Colonic mucosa (tissue), 4 donors: Measurements from ENCODE around the gene CCDC150. TPM values are rescaled to one million over a fixed set of nuclear protein-coding genes. Genes with fewer than 3 reads are reported as not detected.
"Not testable (repeated sequence)": the region's sequence is repeated elsewhere in the genome, so short reads cannot be mapped to it uniquely, and the experiment has no call there.

Experiments
- DNase-seq: peaks from one replicate; pipeline ENCODE4 v3.0.0-alpha.2; 2020
- H3K27ac ChIP-seq: fragments of 200-600 bp; one replicate; pipeline ENCODE4 v1.8.0; 2021
- H3K27me3 ChIP-seq: fragments of 200-600 bp; one replicate; pipeline ENCODE4 v1.8.0; 2021
- H3K36me3 ChIP-seq: fragments of 200-600 bp; one replicate; pipeline ENCODE4 v1.8.0; 2021
- H3K4me1 ChIP-seq: fragments of 200-600 bp; one replicate; pipeline ENCODE4 v1.8.0; 2021; ENCODE audit warnings: mild to moderate bottlenecking
- H3K4me3 ChIP-seq: fragments of 200-600 bp; one replicate; pipeline ENCODE4 v1.8.0; 2021
- H3K9ac ChIP-seq, 2 donors: one replicate each; pipeline ENCODE4 v1.7.0; 2013; ENCODE audit warnings: control low read depth in 2 of 2, low read depth in 2 of 2, low read length in 2 of 2
- H3K9me3 ChIP-seq: fragments of 200-600 bp; one replicate; pipeline ENCODE4 v1.8.0; 2021
- intact Hi-C: fragments of 100-400 bp; cut with DNase I; formaldehyde crosslinking; loops from one replicate; pipeline ENCODE4 v1.14.1; 2022
- total RNA-seq, 2 donors: library from RNA; stranded (reverse); fragmentation: NEBNext Ultra II Directional in 1 of 2; extraction: Animal tissue kit (Norgen Biotek cat#: 25700) in 1 of 2; gene quantifications; one replicate each; pipeline ENCODE4 v1.2.1, GENCODE V29; 2021
- TF ChIP-seq, protein P1 (sequence below): fragments of 200-600 bp; IDR thresholded peaks from one replicate; pipeline ENCODE4 v1.8.0; 2022; ENCODE audit warnings: antibody characterized with exemption, mild to moderate bottlenecking
- donor health status: healthy.
- donor health status: DM: no; HTN: no; CAD: no.
- donor health status: DM: no; HTN: no; CAD: no.

The CCDC150 gene
- total RNA-seq, 2 donors from 2014 or later, result 3.8 to 10.3 TPM

DNA sequence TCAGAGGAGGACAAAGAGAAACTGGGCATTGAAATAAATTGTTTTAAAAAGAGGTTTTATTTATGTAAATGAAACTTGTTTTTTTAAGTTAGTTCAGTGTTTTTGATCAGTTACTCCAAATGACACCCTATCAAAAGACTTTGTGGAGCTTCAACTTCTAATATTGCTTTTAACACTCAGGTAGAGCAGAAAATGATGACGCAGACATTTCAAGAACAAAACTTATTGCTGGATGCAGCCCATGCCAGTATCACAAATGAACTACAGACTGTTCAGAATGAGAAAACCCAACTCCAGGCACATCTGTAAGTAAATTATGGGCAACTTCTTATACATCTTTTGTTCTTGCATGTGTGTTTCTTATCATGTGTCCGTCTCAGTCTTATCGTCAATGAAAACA lies 36.4 kb downstream of the CCDC150 start:
- Histone ChIP-seq H3K36me3 (no peaks in the 10 kb centered on the region), H3K9ac (no peak overlapping the region), H3K9me3 (no peaks in the 10 kb centered on the region), H3K4me3 (no peak overlapping the region), H3K27ac (no peak overlapping the region), H3K4me1 (no peaks in the 10 kb centered on the region), H3K27me3 (no peaks in the 10 kb centered on the region)
- no peak for DNase-seq
- TF ChIP-seq, protein P1, sequence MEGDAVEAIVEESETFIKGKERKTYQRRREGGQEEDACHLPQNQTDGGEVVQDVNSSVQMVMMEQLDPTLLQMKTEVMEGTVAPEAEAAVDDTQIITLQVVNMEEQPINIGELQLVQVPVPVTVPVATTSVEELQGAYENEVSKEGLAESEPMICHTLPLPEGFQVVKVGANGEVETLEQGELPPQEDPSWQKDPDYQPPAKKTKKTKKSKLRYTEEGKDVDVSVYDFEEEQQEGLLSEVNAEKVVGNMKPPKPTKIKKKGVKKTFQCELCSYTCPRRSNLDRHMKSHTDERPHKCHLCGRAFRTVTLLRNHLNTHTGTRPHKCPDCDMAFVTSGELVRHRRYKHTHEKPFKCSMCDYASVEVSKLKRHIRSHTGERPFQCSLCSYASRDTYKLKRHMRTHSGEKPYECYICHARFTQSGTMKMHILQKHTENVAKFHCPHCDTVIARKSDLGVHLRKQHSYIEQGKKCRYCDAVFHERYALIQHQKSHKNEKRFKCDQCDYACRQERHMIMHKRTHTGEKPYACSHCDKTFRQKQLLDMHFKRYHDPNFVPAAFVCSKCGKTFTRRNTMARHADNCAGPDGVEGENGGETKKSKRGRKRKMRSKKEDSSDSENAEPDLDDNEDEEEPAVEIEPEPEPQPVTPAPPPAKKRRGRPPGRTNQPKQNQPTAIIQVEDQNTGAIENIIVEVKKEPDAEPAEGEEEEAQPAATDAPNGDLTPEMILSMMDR, result no peak
- intact Hi-C loops, result no loop called here

DNA sequence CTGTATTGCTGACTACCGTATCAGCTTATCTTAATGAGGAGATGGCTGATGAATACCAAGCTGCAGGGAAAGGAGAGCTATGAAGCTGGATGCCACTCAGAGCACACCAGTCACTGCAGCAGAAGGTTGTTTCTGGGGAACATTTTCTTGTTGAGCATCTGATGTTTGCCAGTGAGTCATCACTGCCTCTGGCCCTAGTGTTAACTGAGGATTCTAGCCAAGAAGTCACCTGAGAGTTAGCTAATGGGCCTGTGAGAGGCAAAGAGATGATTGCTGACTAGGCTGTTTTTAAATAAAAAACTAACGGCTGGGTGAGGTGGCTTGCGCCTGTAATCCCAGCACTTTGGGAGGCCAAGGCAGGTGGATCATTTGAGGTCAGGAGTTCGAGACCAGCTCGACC lies 37.9 kb downstream of the CCDC150 start:
- H3K4me3 ChIP-seq, result no peak overlapping the region
- DNase-seq, result no peak

DNA sequence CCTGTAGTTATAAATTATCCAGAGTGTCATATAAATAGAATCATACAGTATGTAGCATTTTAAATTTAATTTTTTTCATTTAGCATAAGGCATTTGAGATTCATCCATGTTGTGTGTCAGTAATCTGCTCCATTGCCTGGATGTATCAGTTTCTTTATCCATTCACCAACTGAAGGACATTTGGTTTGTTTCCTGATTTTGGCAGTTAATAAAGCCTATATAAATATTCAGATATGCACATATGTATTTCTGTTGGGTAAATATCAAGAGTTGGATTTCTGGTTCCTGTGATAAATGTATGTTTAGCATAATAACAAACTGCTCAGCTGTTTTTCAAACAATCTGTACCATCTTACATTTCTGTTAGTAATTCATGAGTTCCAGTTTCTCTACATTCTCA lies 39.9 kb downstream of the CCDC150 start:
- intact Hi-C loops, result no loop called here
- no peaks in the 10 kb centered on the region for H3K4me1 ChIP-seq
- H3K4me3 ChIP-seq, result no peak overlapping the region
- DNase-seq, result no peak
- no peak overlapping the region for H3K9ac ChIP-seq
- TF ChIP-seq, protein P1, result no peak
- no peaks in the 10 kb centered on the region for H3K9me3 ChIP-seq
- H3K27ac ChIP-seq, result no peak overlapping the region
- H3K36me3 ChIP-seq, result no peaks in the 10 kb centered on the region
- no peaks in the 10 kb centered on the region for H3K27me3 ChIP-seq

More for the DNA sequence above, 37.9 kb downstream of the CCDC150 start:
- intact Hi-C loops, result no loop called here
- Histone ChIP-seq H3K4me1 (no peaks in the 10 kb centered on the region), H3K27ac (no peak overlapping the region), H3K36me3 (no peaks in the 10 kb centered on the region), H3K9ac (no peak overlapping the region), H3K27me3 (no peaks in the 10 kb centered on the region), H3K9me3 (no peaks in the 10 kb centered on the region)
- TF ChIP-seq, protein P1, result no peak

DNA sequence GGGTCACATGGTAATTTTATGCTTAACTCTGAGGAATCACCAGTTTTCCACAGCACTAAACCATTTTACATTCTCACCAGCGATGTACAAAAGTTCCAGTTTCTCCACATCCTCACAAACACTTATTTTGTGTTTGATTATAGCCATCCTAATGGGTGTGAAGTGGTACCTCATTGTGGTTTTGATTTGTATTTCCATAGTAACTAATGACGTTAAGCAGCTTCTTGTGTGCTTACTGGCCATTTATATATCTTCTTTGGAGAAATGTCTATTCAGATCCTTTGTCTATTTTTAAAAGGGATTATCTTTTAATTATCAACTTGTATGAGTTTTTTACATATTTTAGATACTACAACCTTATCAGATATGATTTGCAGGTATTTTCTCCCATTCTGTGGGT lies 42.0 kb downstream of the CCDC150 start:
- TF ChIP-seq, protein P1, result no peak
- intact Hi-C loops, result no loop called here

DNA sequence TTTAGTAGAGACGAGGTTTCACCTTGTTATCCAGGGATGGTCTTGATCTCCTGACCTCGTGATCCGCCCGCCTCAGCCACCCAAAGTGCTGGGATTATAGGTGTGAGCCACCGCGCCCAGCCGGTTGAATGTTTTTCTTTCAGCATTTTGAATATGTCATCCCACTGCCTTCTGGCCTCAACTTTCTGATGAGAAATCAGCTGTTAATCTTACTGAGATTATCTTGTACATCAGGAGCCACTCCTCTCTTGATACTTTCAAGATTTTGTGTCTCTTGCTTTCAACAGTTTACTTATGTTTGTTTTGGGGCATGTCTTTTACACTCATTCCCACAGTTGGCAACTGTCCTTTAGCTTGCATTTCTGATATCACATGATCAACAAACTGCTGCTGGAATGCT lies 46.3 kb downstream of the CCDC150 start:
- Histone ChIP-seq H3K4me3 (no peak overlapping the region), H3K4me1 (no peaks in the 10 kb centered on the region), H3K36me3 (no peaks in the 10 kb centered on the region), H3K27ac (no peak overlapping the region), H3K9me3 (no peaks in the 10 kb centered on the region), H3K27me3 (no peaks in the 10 kb centered on the region), H3K9ac (no peak overlapping the region)
- TF ChIP-seq, protein P1, result no peak
- no peak for DNase-seq
- intact Hi-C loops, result no loop called here

More for the DNA sequence above, 42.0 kb downstream of the CCDC150 start:
- no peak for DNase-seq
- H3K27me3 ChIP-seq, result no peaks in the 10 kb centered on the region
- no peak overlapping the region for H3K4me3 ChIP-seq
- no peaks in the 10 kb centered on the region for H3K4me1 ChIP-seq
- H3K27ac ChIP-seq, result no peak overlapping the region
- no peaks in the 10 kb centered on the region for H3K9me3 ChIP-seq
- H3K9ac ChIP-seq, result no peak overlapping the region
- no peaks in the 10 kb centered on the region for H3K36me3 ChIP-seq

DNA sequence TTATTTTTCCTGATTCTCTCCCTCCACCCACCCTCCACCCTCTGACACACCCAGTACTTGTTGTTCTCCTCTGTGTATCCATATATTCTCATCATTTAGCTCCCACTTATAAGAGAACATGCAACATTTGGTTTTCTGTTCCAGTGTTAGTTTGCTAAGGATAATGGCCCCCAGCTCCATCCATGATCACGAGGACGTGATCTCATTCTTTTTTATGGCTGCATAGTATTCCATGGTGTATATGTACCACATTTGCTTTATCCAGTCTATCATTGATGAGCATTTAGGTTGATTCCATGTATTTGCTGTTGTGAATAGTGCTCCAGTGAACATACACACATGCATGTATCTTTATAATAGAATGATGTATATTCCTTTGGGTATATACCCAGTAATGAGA lies 47.2 kb downstream of the CCDC150 start:
- H3K4me3 ChIP-seq, H3K36me3 ChIP-seq, H3K9me3 ChIP-seq, H3K27ac ChIP-seq, DNase-seq, H3K27me3 ChIP-seq, H3K4me1 ChIP-seq, intact Hi-C loops, H3K9ac ChIP-seq: not testable (repeated sequence)
